Duodenal mucosa (tissue), 2 donors: ENCODE data around the gene DIPK1A.

ENCODE experiments used
- H3K27ac ChIP-seq: one replicate; pipeline ENCODE4 v1.7.0; 2013; ENCODE audit warnings: low read depth, low read length
- H3K27me3 ChIP-seq, 2 donors: one replicate each; pipeline ENCODE4 v1.7.0; 2013; ENCODE audit warnings: low read length in 2 of 2, control low read depth in 1 of 2; ENCODE audit not compliant: insufficient read depth in 2 of 2, control insufficient read depth in 1 of 2
- H3K36me3 ChIP-seq, 2 donors: one replicate each; pipeline ENCODE4 v1.7.0; 2013; ENCODE audit warnings: low read length in 2 of 2, control low read depth in 1 of 2; ENCODE audit not compliant: insufficient read depth in 2 of 2, control insufficient read depth in 1 of 2
- H3K4me1 ChIP-seq, 2 donors: one replicate each; pipeline ENCODE4 v1.7.0; 2013; ENCODE audit warnings: low read length in 2 of 2, control low read depth in 1 of 2; ENCODE audit not compliant: insufficient read depth in 2 of 2, control insufficient read depth in 1 of 2
- H3K4me3 ChIP-seq, 2 donors: one replicate each; pipeline ENCODE4 v1.7.0; 2013; ENCODE audit warnings: low read length in 2 of 2, low read depth in 1 of 2
- H3K9ac ChIP-seq, 2 donors: one replicate each; pipeline ENCODE4 v1.7.0; 2013; ENCODE audit warnings: low read length in 2 of 2, low read depth in 1 of 2
- H3K9me3 ChIP-seq, 2 donors: one replicate each; pipeline ENCODE4 v1.7.0; 2013; ENCODE audit warnings: low read length in 2 of 2, control low read depth in 1 of 2; ENCODE audit not compliant: control insufficient read depth in 1 of 2

DIPK1A gene

GRCh38 chr1:92968138-92969032 is 7.1 kb upstream of the DIPK1A start:
- Histone ChIP-seq H3K9ac (no peak overlapping the region), H3K9me3 (no peaks in the 10 kb centered on the region), H3K4me1 (peaks cover 5 to 7% of the 10 kb centered on the region in 2 donors), H3K36me3 (no peaks in the 10 kb centered on the region), H3K27ac (no peak overlapping the region), H3K4me3 (no peak overlapping the region), H3K27me3 (no peaks in the 10 kb centered on the region)

GRCh38 chr1:92964998-92965397 is 3.7 kb upstream of the DIPK1A start:
- H3K9ac ChIP-seq: no peak overlapping the region
- H3K27ac ChIP-seq: no peak overlapping the region
- peaks cover 0 to 8% of the 10 kb centered on the region in 2 donors for H3K4me1 ChIP-seq
- no peaks in the 10 kb centered on the region for H3K9me3 ChIP-seq
- H3K27me3 ChIP-seq: no peaks in the 10 kb centered on the region
- no peak overlapping the region for H3K4me3 ChIP-seq
- H3K36me3 ChIP-seq: no peaks in the 10 kb centered on the region

GRCh38 chr1:92964316-92964715 is 3.1 kb upstream of the DIPK1A start:
- Histone ChIP-seq H3K4me3 (no peak overlapping the region), H3K9me3 (no peaks in the 10 kb centered on the region), H3K27ac (no peak overlapping the region), H3K9ac (no peak overlapping the region), H3K27me3 (no peaks in the 10 kb centered on the region), H3K4me1 (peaks cover 0 to 8% of the 10 kb centered on the region in 2 donors), H3K36me3 (no peaks in the 10 kb centered on the region)

- Histone ChIP-seq H3K36me3 (no peaks in the 10 kb centered on the region), H3K27ac (peak overlapping the region; percentile 94), H3K9me3 (no peaks in the 10 kb centered on the region), H3K27me3 (no peaks in the 10 kb centered on the region), H3K4me3 (peak overlapping the region; percentile 75 to 89), H3K9ac (peak overlapping the region; percentile 70 to 90), H3K4me1 (peaks cover 9 to 23% of the 10 kb centered on the region in 2 donors)
Observed at GRCh38 chr1:92961896-92962752, 862 bp upstream of the DIPK1A start.

- Histone ChIP-seq H3K4me1 (peaks cover 9 to 27% of the 10 kb centered on the region in 2 donors), H3K4me3 (peak overlapping the region; percentile 75 to 84), H3K9ac (peak overlapping the region; percentile 66 to 81), H3K36me3 (no peaks in the 10 kb centered on the region), H3K27me3 (no peaks in the 10 kb centered on the region), H3K9me3 (no peaks in the 10 kb centered on the region), H3K27ac (peak overlapping the region; percentile 80)
Observed at GRCh38 chr1:92960395-92961130, 699 bp downstream of the DIPK1A start.

GRCh38 chr1:92958203-92958970 is 2.9 kb downstream of the DIPK1A start:
- no peak overlapping the region for H3K9ac ChIP-seq
- H3K4me1 ChIP-seq: peaks cover 9 to 27% of the 10 kb centered on the region in 2 donors
- H3K36me3 ChIP-seq: no peaks in the 10 kb centered on the region
- no peak overlapping the region for H3K27ac ChIP-seq
- no peaks in the 10 kb centered on the region for H3K27me3 ChIP-seq
- H3K4me3 ChIP-seq: no peak overlapping the region
- no peaks in the 10 kb centered on the region for H3K9me3 ChIP-seq

GRCh38 chr1:92957030-92957734 is 4.1 kb downstream of the DIPK1A start:
- Histone ChIP-seq H3K27me3 (no peaks in the 10 kb centered on the region), H3K9ac (no peak overlapping the region), H3K36me3 (no peaks in the 10 kb centered on the region), H3K9me3 (no peaks in the 10 kb centered on the region), H3K4me3 (no peak overlapping the region), H3K4me1 (peaks cover 16 to 20% of the 10 kb centered on the region in 2 donors), H3K27ac (peak overlapping the region; percentile 30)

- Histone ChIP-seq H3K9ac (peak overlapping the region in 1 of 2 donors; percentile 8), H3K4me3 (no peak overlapping the region), H3K36me3 (no peaks in the 10 kb centered on the region)
Observed at GRCh38 chr1:92956254-92957029, 4.8 kb downstream of the DIPK1A start.

More at GRCh38 chr1:92956254-92957029, 4.8 kb downstream of the DIPK1A start:
- H3K9me3 ChIP-seq: no peaks in the 10 kb centered on the region
- no peaks in the 10 kb centered on the region for H3K27me3 ChIP-seq
- peak overlapping the region; percentile 30 for H3K27ac ChIP-seq
- H3K4me1 ChIP-seq: peaks cover 16 to 21% of the 10 kb centered on the region in 2 donors
